ENCODE measurements around the gene SLC25A51.
A peak's percentile ranks its signal among the peaks of the same experiment; 100 is the strongest.

Gene SLC25A51

GRCh38 chr9:37919956-37920335 is 16.0 kb upstream of the SLC25A51 start:
- no peak for DNase-seq (ENCODE audit: low read depth, low spot score)
- peaks cover 14% of the 10 kb centered on the region; the same call in 1 of the 2 replicates for H3K36me3 ChIP-seq (ENCODE audit: insufficient read depth, low read length)
- no peak overlapping the region for H3K27ac ChIP-seq
- no peak overlapping the region for H3K9ac ChIP-seq (ENCODE audit: insufficient read length)
- no peaks in the 10 kb centered on the region for H3K9me3 ChIP-seq (ENCODE audit: low read depth, low read length)
- TF ChIP-seq FOXP2 (optimal IDR thresholded peaks at IDR 0.05; ENCODE audit: control extremely low read depth, extremely low read length, insufficient read depth) (no peak), POLR2AphosphoS5 (IDR thresholded peaks at IDR 0.05; ENCODE audit: borderline replicate concordance, low read depth, low read length) (no peak), EZH2 (IDR thresholded peaks at IDR 0.05) (no peak)
- H3K4me3 ChIP-seq = no peak overlapping the region

GRCh38 chr9:37919246-37919955 is 15.5 kb upstream of the SLC25A51 start:
- Histone ChIP-seq H3K4me3 (no peak overlapping the region), H3K9ac (ENCODE audit: insufficient read length) (no peak overlapping the region), H3K36me3 (ENCODE audit: insufficient read depth, low read length) (peaks cover 14% of the 10 kb centered on the region; the same call in 1 of the 2 replicates), H3K9me3 (ENCODE audit: low read depth, low read length) (no peaks in the 10 kb centered on the region), H3K27ac (no peak overlapping the region)
- no peak for TF ChIP-seq POLR2AphosphoS5 (IDR thresholded peaks at IDR 0.05; ENCODE audit: borderline replicate concordance, low read depth, low read length)
- no peak for TF ChIP-seq FOXP2 (optimal IDR thresholded peaks at IDR 0.05; ENCODE audit: control extremely low read depth, extremely low read length, insufficient read depth)
- DNase-seq (ENCODE audit: low read depth, low spot score) = no peak

GRCh38 chr9:37918665-37919170 is 14.8 kb upstream of the SLC25A51 start:
- Histone ChIP-seq H3K27ac (no peak overlapping the region), H3K4me3 (no peak overlapping the region), H3K9me3 (ENCODE audit: low read depth, low read length) (no peaks in the 10 kb centered on the region), H3K36me3 (ENCODE audit: insufficient read depth, low read length) (peaks cover 14% of the 10 kb centered on the region; the same call in 1 of the 2 replicates), H3K9ac (ENCODE audit: insufficient read length) (no peak overlapping the region)
- TF ChIP-seq EZH2 (IDR thresholded peaks at IDR 0.05) (no peak), POLR2AphosphoS5 (IDR thresholded peaks at IDR 0.05; ENCODE audit: borderline replicate concordance, low read depth, low read length) (no peak), FOXP2 (optimal IDR thresholded peaks at IDR 0.05; ENCODE audit: control extremely low read depth, extremely low read length, insufficient read depth) (no peak)
- DNase-seq (ENCODE audit: low read depth, low spot score) = no peak

GRCh38 chr9:37917801-37918664 is 14.1 kb upstream of the SLC25A51 start:
- Histone ChIP-seq H3K27ac (no peak overlapping the region), H3K36me3 (ENCODE audit: insufficient read depth, low read length) (peaks cover 14% of the 10 kb centered on the region; the same call in 1 of the 2 replicates), H3K9ac (ENCODE audit: insufficient read length) (no peak overlapping the region), H3K4me3 (no peak overlapping the region), H3K9me3 (ENCODE audit: low read depth, low read length) (no peaks in the 10 kb centered on the region)
- DNase-seq (ENCODE audit: low read depth, low spot score) = no peak
- TF ChIP-seq POLR2AphosphoS5 (IDR thresholded peaks at IDR 0.05; ENCODE audit: borderline replicate concordance, low read depth, low read length) (no peak), FOXP2 (optimal IDR thresholded peaks at IDR 0.05; ENCODE audit: control extremely low read depth, extremely low read length, insufficient read depth) (no peak), EZH2 (IDR thresholded peaks at IDR 0.05) (no peak)

- no peak for DNase-seq (ENCODE audit: low read depth, low spot score)
- H3K36me3 ChIP-seq (ENCODE audit: insufficient read depth, low read length) = peaks cover 14% of the 10 kb centered on the region; the same call in 1 of the 2 replicates
Observed at GRCh38 chr9:37917313-37917731, 13.4 kb upstream of the SLC25A51 start.

GRCh38 chr9:37916471-37917312 is 12.8 kb upstream of the SLC25A51 start:
- Histone ChIP-seq H3K36me3 (ENCODE audit: insufficient read depth, low read length) (peaks cover 14% of the 10 kb centered on the region; the same call in 1 of the 2 replicates), H3K9ac (ENCODE audit: insufficient read length) (no peak overlapping the region), H3K27ac (0 out of 2 replicates have a peak overlapping the region, but pooled peaks have one; percentile 57), H3K9me3 (ENCODE audit: low read depth, low read length) (no peaks in the 10 kb centered on the region), H3K4me3 (no peak overlapping the region)
- TF ChIP-seq EZH2 (IDR thresholded peaks at IDR 0.05) (no peak), FOXP2 (optimal IDR thresholded peaks at IDR 0.05; ENCODE audit: control extremely low read depth, extremely low read length, insufficient read depth) (no peak), POLR2AphosphoS5 (IDR thresholded peaks at IDR 0.05; ENCODE audit: borderline replicate concordance, low read depth, low read length) (no peak)
- DNase-seq (ENCODE audit: low read depth, low spot score) = no peak

More at GRCh38 chr9:37917313-37917731, 13.4 kb upstream of the SLC25A51 start:
- no peak overlapping the region for H3K4me3 ChIP-seq
- TF ChIP-seq POLR2AphosphoS5 (IDR thresholded peaks at IDR 0.05; ENCODE audit: borderline replicate concordance, low read depth, low read length) = no peak
- TF ChIP-seq FOXP2 (optimal IDR thresholded peaks at IDR 0.05; ENCODE audit: control extremely low read depth, extremely low read length, insufficient read depth) = no peak
- no peak for TF ChIP-seq EZH2 (IDR thresholded peaks at IDR 0.05)
- no peaks in the 10 kb centered on the region for H3K9me3 ChIP-seq (ENCODE audit: low read depth, low read length)
- no peak overlapping the region for H3K27ac ChIP-seq
- H3K9ac ChIP-seq (ENCODE audit: insufficient read length) = no peak overlapping the region

- no peak overlapping the region for H3K9ac ChIP-seq (ENCODE audit: insufficient read length)
- TF ChIP-seq FOXP2 (optimal IDR thresholded peaks at IDR 0.05; ENCODE audit: control extremely low read depth, extremely low read length, insufficient read depth) = no peak
- TF ChIP-seq EZH2 (IDR thresholded peaks at IDR 0.05) = no peak
- no peak for TF ChIP-seq POLR2AphosphoS5 (IDR thresholded peaks at IDR 0.05; ENCODE audit: borderline replicate concordance, low read depth, low read length)
Observed at GRCh38 chr9:37915911-37916470, 12.1 kb upstream of the SLC25A51 start.

More at GRCh38 chr9:37915911-37916470, 12.1 kb upstream of the SLC25A51 start:
- no peak for DNase-seq (ENCODE audit: low read depth, low spot score)
- no peak overlapping the region for H3K27ac ChIP-seq
- H3K9me3 ChIP-seq (ENCODE audit: low read depth, low read length) = no peaks in the 10 kb centered on the region
- no peak overlapping the region for H3K4me3 ChIP-seq
- peaks cover 14% of the 10 kb centered on the region; the same call in 1 of the 2 replicates for H3K36me3 ChIP-seq (ENCODE audit: insufficient read depth, low read length)

Measured in SK-N-MC (cell line).